GM12872 (cell line): ENCODE measurements around the gene ACO1.

ENCODE experiments used
- CTCF ChIP-seq: IDR thresholded peaks from 3 replicates; pipeline ENCODE4 v1.5.1; 2011; ENCODE audit warnings: low read depth, mild to moderate bottlenecking, low read length, moderate library complexity; ENCODE audit not compliant: insufficient read depth

The ACO1 gene

GRCh38 chr9:32468740-32469139 is 84.3 kb downstream of the ACO1 start:
- TF ChIP-seq CTCF: no peak

- TF ChIP-seq CTCF: no peak
Observed at GRCh38 chr9:32472344-32472743, 87.9 kb downstream of the ACO1 start.

GRCh38 chr9:32483343-32483742 is 98.9 kb downstream of the ACO1 start:
- no peak for TF ChIP-seq CTCF

- no peak for TF ChIP-seq CTCF
Observed at GRCh38 chr9:32486839-32487562, 102.6 kb downstream of the ACO1 start.

- no peak for TF ChIP-seq CTCF
Observed at GRCh38 chr9:32487981-32488380, 103.5 kb downstream of the ACO1 start.

- no peak for TF ChIP-seq CTCF
Observed at GRCh38 chr9:32490601-32491000, 106.2 kb downstream of the ACO1 start.

- no peak for TF ChIP-seq CTCF
Observed at GRCh38 chr9:32497921-32498320, 113.5 kb downstream of the ACO1 start.

GRCh38 chr9:32500768-32501167 is 116.3 kb downstream of the ACO1 start:
- TF ChIP-seq CTCF: no peak
